ENCODE results near the gene DYNC1I1.

Gene DYNC1I1

DNA sequence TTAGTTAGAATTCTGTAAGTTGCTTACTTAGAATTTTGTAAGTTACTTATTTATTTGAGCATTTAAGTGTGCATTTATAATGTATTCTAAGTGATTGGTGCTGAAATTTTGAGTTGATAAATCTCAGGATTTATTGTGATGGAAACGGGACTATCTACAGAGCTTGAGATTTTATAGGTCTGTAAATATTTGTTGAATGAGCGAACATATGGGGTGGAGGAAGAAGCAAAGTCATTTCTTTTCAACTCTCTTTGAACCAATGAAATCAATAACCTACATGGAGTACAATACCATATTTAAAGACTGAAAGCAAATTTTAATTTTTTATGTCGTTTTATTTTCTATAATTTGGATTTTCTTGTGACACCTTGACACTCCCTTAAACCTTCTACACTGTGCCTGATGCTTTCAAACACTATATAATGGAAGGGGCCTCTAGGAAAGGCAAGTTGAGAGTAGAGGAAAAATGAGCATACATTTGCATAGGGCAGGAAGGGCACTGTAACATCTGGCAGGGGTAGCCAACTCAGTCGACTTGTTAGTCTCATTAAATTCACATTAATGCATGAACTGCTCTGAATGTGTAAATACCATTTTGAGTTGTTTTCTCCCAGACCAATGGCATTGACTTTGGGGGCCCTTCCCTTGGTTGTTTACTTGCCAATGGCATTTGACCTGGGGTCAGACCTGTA is 204.2 kb downstream of the DYNC1I1 start:
- no peak for DNase-seq

DNA sequence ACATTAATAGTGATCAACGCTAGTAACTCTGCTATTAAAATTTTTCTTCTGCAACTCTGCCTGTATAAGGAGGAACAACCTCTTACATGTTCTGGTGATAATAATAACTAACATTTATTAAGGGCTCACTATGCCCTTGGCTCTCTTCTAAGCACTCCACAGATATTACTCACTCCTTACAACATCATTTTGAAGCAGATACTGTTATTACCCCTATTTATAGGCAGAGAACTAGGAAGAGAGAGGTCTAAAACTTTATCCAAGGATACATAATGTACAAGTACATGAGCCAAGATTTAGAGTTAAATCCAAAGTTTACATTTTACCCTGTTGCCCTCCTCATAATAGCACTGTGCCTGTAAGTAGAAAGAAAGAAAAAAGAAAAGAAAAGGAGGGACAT is 205.6 kb downstream of the DYNC1I1 start:
- DNase-seq, result no peak

DNA sequence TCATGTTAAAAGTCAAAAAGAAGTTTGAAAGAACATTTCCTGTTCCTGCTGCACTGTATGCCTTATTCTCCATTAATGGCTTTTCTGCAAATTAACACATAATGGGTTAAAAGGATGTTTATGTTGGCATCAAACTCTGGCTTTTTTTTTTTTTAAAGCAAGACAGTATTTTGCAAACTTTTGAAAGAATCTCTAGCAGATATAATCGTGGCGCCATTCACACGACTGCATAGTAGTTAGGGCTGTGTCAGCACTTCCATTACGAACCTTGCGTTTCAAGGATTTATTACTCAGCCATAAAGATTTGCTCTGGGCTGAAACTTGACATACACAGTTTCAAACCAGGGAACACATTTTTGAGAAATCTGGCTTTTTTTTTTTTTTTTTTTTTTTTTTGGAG is 207.8 kb downstream of the DYNC1I1 start:
- DNase-seq, result no peak

DNA sequence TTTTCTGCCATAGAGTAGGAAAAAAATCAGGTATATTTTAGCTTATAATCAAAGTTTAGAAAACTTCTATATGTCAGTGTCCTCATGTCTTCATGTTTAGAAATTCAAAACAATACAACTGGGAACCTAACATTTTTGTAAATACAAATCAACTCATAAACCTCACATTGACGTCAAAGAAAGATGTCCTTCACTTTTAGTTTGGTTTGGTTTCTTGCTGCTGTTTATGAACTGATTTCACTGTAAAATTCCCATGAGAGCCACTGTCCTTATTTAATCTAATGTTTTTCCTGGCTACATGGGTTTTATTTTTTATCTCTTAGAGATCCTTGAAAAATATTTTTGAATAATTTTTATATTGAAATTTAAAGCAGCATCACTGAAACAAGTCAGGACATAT is 208.4 kb downstream of the DYNC1I1 start:
- DNase-seq, result no peak

DNA sequence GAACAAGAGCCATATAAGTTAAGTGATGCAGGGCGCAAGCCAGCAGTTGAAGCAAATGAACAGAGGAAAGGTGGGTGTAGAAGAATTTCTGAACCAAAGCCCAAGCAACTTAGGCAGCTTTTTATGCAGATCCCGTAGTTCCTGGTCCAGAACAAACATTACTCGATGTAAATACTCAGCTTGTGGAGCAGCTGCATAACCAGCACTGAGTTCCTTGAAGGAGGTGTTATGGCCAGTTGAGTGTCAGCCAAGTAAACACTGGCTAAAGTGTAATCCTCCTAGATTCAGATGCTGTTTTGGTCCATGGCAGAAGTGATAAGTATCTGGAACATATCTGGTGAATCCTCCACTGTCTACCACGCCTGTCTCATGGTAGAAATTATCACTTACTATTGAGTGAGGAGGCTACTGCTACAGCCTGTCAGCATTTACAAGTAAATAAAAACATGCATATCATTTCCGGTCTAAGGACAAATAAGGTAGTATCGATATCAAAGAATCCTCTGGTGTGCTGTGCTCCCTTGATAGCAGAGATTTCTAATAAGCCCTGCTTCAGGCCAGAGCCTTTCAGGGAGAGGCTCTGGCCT is 213.9 kb downstream of the DYNC1I1 start:
- no peak for DNase-seq

DNA sequence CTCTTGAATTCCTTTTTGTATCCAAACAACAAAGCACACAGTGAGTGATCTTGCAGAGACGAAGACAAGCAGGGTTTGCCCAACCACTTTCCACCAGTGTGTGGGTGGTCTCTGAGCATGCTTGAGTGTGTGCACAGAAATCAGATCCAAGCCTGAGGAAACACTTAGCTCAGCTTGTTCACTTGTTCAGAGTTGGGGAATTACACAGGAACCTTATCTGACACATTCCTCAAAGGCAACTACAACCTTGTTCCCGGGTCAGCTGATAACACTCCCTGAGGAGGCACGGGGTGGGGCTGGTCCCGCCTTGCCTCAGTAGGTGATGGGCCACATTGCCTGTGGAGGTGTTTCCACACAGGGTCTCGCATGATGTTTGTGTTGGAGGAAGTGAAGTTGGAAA is 216.9 kb downstream of the DYNC1I1 start:
- no peak for DNase-seq

DNA sequence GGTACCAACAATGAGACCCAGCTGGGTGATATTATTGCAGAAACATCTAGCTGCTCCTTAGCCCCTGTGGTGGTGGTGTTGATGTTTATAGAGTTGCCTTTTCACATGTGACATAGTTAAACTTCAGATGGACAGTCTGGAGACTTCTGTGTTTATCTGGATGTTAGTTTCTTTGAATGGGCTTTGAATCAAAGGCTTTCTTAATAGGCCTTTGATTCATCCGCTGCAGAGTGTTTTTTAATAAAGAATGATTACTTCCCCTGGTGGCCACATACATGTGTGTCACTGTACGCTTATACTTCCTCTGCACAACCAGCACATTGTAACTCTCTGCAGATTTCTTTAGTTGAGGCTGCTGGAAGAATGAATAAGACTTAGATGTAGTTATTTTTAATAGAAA is 221.0 kb downstream of the DYNC1I1 start:
- peak; percentile 0 to 1 for DNase-seq

DNA sequence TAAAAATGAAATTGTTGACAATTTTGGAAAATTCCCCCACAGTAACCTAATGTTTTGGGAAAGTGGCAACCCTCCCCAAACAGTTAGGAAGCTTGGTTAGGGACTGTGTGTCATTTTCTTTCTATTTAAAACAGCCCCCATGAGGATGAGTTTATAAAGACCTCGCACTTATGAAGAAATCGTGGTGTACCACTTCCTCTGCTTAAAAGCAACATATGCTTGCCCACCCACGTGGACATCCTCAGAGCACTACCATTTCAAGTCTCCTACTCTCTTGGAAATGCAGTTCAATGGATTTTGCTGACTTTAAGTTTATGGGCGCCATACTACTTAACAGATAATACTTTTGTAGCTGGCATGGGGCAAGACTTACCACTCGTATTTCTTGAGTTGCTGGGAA is 223.8 kb downstream of the DYNC1I1 start:
- no peak for DNase-seq

DNA sequence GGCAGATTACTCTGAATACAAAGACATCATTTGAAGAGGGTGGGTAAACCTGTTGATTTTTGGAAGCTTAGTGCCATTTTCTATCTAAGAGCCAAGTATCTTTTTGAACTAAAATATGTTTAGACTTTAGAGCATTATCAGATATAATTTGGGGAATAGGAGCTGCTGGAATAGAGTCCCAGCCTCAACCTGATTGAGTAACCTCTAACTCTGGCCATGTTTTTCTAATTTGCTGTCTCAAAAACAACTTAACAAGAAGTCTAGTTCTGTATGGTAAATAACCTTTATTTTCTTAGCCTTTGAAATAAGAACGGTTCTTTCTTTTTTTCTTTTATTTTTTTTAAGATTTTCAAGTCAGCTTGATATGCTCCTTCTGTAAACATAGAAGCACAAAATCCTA is 224.5 kb downstream of the DYNC1I1 start:
- no peak for DNase-seq

DNA sequence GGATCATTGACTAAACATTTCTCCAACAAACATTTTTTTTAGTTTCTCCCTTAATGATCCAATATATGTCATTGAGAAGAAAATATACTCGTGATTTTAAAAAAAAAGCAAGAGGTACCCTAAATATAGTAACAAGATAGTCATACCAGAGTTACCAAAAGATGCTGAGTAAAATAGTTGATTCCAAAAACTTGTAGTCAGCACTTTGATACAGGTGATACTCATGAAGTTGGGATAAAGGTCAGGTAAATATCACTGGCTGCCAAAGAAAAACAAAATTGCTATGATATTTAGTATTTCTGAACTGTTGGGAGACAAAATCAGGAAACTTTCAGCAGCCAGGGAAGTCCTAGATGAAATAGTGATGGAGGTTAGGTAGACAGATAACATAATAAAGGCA is 225.3 kb downstream of the DYNC1I1 start:
- DNase-seq, result no peak

DNA sequence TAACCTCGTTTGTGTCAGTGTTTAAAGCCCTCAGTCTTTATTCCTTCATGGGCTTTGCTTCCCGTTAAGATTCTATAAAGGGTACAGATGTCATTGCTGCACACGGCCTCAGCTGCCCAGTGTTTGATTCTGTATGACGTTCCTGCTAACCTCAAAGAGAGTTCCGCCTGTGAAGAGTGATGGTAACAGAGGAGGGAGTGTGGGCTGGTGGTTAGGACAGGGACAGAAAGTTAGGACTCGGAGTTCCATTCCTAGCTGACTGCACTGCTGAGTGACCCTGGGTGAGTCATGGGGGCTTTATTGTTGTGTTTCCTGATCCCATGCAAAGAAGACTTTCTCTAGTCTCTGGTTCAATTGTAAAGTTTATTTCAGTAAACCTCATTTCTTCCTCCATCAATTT is 227.1 kb downstream of the DYNC1I1 start:
- DNase-seq, result no peak

DNA sequence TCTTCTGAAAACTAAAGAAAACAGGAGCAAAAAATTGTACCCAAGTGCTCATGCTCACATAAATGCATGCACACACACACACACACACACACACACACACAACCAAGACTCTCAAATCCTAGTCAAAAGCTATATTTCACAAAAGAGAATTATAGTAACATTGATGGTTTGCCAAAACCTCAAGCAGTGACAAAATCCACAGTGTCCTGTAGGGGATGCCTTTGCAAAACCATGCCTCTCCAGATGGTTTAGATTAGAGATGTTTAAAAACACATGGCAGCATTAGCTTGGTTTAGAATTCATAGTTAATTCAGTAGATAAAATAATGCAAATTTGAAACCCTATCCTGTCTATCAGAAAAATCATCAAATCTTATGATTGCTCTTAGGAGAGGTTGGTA is 232.2 kb downstream of the DYNC1I1 start:
- no peak for DNase-seq

DNA sequence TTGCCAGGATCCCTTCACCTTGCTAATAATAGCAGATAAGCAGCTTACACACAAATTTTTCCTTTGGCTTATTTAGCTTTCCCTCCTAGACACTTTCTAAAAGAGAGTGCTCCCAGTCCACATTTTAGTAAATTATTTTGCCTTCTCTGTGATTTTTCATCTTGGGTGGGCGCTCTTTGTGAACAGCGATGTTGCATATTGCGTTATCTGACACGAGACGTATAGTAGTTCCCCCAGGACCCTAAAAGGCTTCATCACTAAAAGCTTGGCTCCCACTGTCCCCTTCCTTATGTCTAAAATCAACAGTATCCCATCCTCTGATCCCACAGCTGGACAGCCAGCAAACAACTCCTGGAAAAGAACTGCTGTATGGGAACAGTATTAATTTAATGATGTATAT is 232.9 kb downstream of the DYNC1I1 start:
- no peak for DNase-seq

DNA sequence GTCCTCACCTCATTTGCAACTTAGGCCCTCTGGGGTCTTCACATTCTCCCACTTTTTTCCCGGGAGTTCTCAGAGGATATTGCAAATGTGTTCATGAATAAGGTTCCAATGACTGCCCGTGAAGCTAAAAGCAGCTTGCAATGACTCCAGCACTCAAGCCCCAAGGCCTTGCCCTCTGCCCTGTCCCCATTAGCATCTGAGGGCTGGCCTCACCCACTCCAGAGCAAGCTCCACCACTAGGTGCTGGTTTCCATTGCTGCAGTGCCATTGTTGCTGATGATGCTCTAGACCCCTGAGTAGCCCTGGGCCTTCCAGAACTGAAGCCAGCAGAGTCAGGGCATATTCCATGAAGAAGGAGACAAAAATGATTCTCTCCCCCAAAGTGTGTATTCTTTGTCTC is 236.8 kb downstream of the DYNC1I1 start:
- DNase-seq, result no peak

DNA sequence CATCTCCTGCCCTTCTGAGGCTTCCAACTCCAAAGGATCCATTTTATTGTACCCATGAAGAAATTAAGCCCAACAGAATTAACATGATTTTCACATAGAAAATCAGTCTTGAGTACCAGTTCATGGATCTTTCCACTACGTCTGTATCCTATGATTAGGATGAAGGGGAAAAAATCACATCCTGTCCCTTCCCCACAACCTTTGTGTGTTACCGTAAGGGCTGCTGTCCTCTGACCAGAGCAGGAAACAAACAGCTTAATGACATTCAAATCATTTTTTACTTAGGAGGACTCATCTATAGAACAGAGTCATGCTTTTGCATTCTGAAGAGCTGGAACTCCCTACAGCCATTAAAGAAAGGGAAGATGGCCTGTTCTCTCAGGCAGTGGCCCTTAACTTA is 241.5 kb downstream of the DYNC1I1 start:
- DNase-seq, result no peak

DNA sequence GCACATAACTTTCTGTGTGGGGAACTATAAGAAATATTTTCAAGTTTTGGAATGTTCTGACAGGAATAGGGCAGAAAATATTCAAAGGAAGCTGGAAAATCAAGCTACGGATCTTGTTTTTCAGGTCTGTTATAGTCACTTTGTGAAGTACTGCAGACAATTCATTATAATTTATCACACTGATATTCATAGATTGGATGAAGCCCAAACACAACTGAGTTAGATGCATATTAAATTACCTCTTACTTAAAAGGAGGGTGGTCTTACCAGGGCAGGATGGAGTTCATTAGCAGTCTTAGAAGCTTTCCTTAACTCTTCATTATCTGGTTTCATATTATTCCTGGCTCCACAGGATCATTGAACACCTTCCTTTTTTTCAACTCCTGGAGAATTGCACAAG is 242.3 kb downstream of the DYNC1I1 start:
- no peak for DNase-seq

DNA sequence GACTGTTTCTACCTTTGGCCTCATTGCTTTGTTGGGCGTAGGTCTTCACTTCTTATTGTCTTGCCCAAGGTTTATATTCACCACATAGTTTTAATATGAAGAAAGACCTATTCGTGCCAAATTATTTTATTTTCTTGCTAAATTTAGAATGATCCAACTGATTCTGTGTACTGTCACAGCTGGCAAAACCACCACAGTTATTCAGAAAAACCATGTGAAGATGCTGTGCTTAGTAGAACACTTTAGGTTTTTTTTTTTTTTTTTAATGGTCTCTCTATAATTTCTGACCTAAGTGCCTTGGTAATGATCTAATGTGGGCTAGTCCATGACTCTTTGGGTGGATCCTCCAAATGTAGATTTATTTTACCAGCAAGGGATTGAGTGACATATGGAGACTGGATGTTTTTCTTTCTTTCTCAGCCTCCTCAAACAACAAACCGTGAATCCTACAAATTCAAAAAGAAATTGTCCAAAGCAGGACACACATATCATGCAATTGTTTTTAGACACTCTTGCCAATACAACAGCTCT is 243.8 kb downstream of the DYNC1I1 start:
- no peak for DNase-seq

DNA sequence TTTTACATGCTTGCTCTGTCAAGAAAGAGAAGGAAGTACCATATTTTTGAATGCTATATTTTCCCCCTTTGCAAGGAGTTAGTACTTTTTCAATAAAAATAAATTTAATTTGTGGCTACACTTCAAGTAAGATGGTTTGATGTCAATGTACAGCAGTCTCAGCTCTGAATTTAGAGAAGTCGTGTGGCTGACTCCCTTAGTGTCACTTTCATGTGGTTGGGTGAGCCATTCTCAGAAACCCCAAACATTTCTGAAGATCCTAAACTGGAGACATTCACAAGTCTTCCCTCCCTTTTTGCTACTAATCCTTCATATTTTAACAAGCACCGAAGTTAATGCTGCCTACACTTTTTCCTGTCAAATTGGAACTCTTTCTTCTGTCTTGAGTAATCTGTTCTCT is 244.4 kb downstream of the DYNC1I1 start:
- DNase-seq, result no peak

DNA sequence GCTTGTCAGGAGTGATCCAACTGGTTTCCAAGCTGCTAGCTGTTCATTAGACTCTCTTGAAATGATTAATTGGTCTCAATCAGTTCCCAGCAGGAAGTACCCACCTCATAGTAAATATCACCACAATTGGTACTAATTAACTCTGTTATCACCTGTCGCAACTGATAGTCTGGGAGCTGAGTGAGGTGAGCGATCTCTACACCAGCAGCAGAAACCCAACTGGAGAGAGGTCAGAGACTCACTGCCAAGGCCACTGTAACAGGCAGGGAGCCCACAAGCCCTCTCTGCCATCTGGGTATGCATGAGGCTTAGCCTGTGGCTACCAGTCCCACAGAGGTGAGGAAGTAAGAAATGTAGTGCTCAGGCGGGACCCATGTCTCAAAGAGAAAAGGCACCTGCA is 245.5 kb downstream of the DYNC1I1 start:
- DNase-seq, result no peak

DNA sequence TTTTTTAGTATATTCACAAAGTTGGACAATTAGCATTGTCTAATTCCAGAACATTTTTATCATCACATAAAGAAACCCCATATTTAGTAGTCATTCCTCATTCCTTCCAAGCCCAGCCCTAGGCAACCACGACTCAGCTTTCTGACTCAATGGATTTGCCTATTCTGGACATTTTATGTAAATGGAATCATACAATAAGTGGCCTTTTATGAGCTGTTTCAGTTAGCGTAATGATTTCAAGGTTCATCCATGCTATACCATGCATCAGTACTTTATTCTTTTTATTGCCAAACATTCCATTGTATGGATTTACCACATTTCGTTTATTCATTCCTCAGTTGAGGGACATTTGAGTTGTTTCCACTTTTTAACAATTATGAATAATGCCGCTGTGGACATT is 249.2 kb downstream of the DYNC1I1 start:
- DNase-seq, result no peak

DNA sequence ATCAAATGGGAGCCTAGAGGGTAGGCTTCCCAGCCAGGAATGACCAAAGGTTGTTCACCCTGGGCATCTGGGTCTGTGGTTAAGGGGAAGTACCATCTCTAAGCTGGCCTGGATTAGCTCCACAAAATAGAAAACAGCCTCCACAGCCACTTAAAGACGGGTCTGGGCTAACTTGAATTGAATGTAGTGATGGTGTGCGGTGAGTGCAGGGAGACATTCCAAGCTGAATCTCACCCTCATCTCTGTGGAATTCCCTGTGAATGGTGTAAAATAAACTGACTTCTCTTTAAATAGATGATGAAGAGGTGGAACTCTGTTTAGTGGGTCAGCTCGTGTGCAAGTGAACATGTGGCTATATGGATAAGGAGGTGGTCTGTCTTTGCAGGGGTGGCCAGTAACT is 251.0 kb downstream of the DYNC1I1 start:
- DNase-seq, result no peak

DNA sequence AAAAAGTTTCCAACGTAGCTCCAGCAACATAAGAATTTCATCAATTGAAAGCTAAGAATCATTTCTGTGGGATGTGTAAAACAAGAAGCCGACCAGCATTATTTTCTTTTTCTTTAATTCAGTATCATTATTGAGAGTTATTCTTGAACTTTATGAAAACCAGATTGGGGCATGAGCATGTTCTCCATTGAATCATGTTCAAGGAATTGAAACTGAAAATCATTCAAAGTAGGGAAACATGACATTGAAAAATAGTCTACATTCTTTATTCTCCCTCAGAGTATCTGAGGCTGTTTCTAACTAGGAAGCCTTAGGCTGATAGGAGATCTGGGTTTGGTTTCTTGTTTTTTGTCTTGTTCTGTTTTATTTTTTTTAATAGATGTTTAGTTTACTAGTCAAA is 253.7 kb downstream of the DYNC1I1 start:
- DNase-seq, result no peak

DNA sequence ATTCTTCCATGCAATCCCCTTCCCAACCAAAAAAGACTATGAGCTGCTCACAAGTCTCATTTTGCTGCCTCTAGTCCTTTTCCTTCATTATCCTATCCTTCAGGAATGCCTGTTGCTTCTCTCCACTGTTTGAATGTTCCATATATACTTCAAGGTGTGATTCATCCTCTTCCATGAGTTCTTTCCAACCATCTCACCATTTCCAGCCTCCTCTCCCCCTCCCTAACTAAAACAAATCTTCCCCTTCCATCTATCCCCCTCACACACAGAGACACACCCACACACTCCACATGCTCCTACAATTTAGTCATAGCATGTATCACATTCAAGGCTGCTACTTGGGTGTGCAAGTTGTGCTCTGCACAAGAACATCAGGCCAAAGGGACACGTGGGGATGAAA is 254.3 kb downstream of the DYNC1I1 start:
- no peak for DNase-seq

DNA sequence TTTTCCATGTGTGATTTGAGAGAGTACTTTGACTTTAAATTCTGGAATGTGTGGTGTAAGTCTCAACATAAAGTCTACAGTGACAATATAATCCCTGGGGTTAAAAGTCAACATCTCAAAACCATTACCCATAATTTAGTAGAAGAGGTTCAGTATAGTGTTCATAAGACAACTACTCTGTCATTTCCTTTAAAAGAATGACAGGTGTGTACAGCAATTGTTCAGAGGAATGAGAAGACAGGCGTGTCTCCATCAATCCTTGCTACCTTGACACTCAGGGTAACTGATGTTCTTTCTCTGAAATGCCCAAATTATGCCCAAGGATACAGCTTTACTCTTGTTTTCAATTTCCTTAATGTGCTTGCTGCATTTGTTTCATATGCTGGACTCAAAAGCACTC is 256.4 kb downstream of the DYNC1I1 start:
- no peak for DNase-seq

DNA sequence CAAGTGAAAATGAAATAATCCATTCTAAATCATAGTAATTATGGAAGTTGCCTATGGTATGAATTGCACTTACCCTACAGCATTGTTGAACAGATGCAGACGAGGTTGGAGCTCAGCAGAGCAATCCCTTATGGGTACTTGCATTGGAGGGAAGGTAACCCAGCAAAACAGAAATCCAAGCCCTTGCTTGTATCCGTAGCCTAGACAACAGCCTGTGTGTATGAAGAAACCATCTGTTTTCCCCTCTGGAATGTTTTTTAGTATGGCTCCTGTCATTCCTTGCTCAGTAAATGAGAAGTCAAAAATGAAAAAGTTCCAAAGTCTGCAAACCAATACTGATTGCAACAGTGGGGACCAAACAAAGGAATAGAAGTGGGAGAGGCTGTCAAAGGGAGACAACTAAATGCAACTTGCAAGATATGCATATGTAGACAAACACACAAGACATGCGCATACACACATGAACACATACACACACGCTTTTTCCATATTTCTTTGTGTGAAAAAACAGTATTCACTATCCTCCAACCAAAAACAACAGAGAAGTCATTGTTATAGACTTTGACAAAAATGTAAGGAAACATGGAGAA is 260.8 kb downstream of the DYNC1I1 start:
- DNase-seq, result no peak

Data from Kasumi-1 (cell line).